HCT116 (cell line): ENCODE data around the gene CFAP300. TPM values are rescaled to one million over a fixed set of nuclear protein-coding genes. Genes with fewer than 3 reads are reported as not detected.
A peak's percentile ranks its signal among the peaks of the same experiment; 100 is the strongest.

ENCODE experiments used
- ATAC-seq: fragments of 200-7000 bp; cut with Tn5 transposase; 2 replicates; pipeline ENCODE4 v1.9.1; 2020; ENCODE audit warnings: mild to moderate bottlenecking, moderate library complexity
- BruUV-seq: library from RNA; stranded (reverse); fragments of 400-500 nt; replicated peaks from 2 replicates; lab custom pipeline; 2021; lab: Mats Ljungman, UMichigan
- CTCF ChIA-PET: fragments of 300-600 bp; sonication (Branson Sonifier 250); formaldehyde crosslinking; loops from one replicate; lab custom pipeline; 2021; ENCODE audit warnings: antibody characterized with exemption; lab: Charles Lee
- POLR2A ChIA-PET: fragments of 300-600, 350-600 bp; sonication (Branson Sonifier 250); formaldehyde crosslinking; loops from one replicate; lab custom pipeline; 2021; ENCODE audit warnings: antibody characterized with exemption; lab: Charles Lee
- RAD21 ChIA-PET, 2 experiments: fragments of 300-600 bp; sonication (Branson Sonifier 250); formaldehyde crosslinking; loops; one replicate each; lab custom pipeline; 2023; ENCODE audit warnings: low total read pairs in 2 of 2; ENCODE audit not compliant: uncharacterized antibody in 2 of 2, unreplicated experiment in 2 of 2, low non-redundant PET in 1 of 2; lab: Charles Lee
- DNase-seq: peaks from one replicate; pipeline ENCODE4 v3.0.0-alpha.2; 2010; ENCODE audit warnings: low read depth, low spot score
- H2AFZ ChIP-seq: fragments of 200-600 bp; shearing (Covaris generic), sonication (generic); 2 replicates; pipeline ENCODE4 v1.6.1; 2017; ENCODE audit warnings: low read depth, mixed run types, mixed read lengths, antibody characterized with exemption, low read length; ENCODE audit not compliant: poor library complexity, severe bottlenecking
- H3K27ac ChIP-seq: 2 replicates; pipeline ENCODE4 v1.5.1; 2012; ENCODE audit warnings: low read depth, low read length
- H3K27me3 ChIP-seq: fragments of 200-600 bp; sonication (generic); 2 replicates; pipeline ENCODE4 v1.6.1; 2016; ENCODE audit warnings: mixed run types, low read length, mixed read lengths; ENCODE audit not compliant: insufficient read depth
- H3K36me3 ChIP-seq, 2 experiments: fragments of 200-500 bp in 1 of 2; fragments of 200-600 bp in 1 of 2; sonication (Bioruptor generic) in 1 of 2; sonication (generic) in 1 of 2; 2 replicates each; pipeline versions ENCODE4 v1.5.1 to v1.6.1; 2014 to 2016; ENCODE audit warnings: low read length in 2 of 2, inconsistent platforms in 1 of 2, mixed read lengths in 1 of 2, mixed run types in 1 of 2; ENCODE audit not compliant: insufficient read depth in 2 of 2, control insufficient read depth in 1 of 2
- H3K4me1 ChIP-seq, 2 experiments: fragments of 200-600 bp in 1 of 2; sonication (generic) in 1 of 2; 2 replicates each; pipeline versions ENCODE4 v1.5.1 to v1.6.1; 2012 to 2017; ENCODE audit warnings: low read length in 2 of 2, inconsistent platforms in 1 of 2, mild to moderate bottlenecking in 1 of 2, mixed read lengths in 1 of 2, mixed run types in 1 of 2, moderate library complexity in 1 of 2; ENCODE audit not compliant: insufficient read depth in 2 of 2, control insufficient read depth in 1 of 2
- H3K4me2 ChIP-seq: fragments of 200-600 bp; sonication (generic); 2 replicates; pipeline ENCODE4 v1.6.1; 2017; ENCODE audit warnings: mixed run types, low read length, mixed read lengths
- H3K4me3 ChIP-seq, 2 experiments: fragments of 200-600 bp in 1 of 2; sonication (generic) in 1 of 2; replicated peaks in 1 of 2; 2 replicates each; pipeline ENCODE4 v1.5.1; 2011 to 2016; ENCODE audit warnings: low read length in 2 of 2, control low read depth in 1 of 2, low read depth in 1 of 2, mild to moderate bottlenecking in 1 of 2, mixed read lengths in 1 of 2, mixed run types in 1 of 2
- H3K79me2 ChIP-seq: fragments of 200-600 bp; sonication (generic); 2 replicates; pipeline ENCODE4 v1.6.1; 2017; ENCODE audit warnings: mild to moderate bottlenecking, mixed run types, low read length, moderate library complexity, mixed read lengths; ENCODE audit not compliant: insufficient read depth
- H3K9ac ChIP-seq: fragments of 200-600 bp; sonication (generic); 2 replicates; pipeline ENCODE4 v1.6.1; 2016; ENCODE audit warnings: low read length, mixed read lengths
- H3K9me2 ChIP-seq: fragments of 200-600 bp; sonication (generic), shearing (Covaris generic); 2 replicates; pipeline ENCODE4 v1.6.1; 2017; ENCODE audit warnings: mixed run types, mild to moderate bottlenecking, moderate library complexity; ENCODE audit not compliant: insufficient read depth
- H3K9me3 ChIP-seq, 2 experiments: fragments of 200-500 bp in 1 of 2; fragments of 200-600 bp in 1 of 2; sonication (Bioruptor generic) in 1 of 2; sonication (generic) in 1 of 2; 2 replicates each; pipeline ENCODE4 v1.6.1; 2014 to 2017; ENCODE audit warnings: low read length in 2 of 2, mixed read lengths in 2 of 2, inconsistent platforms in 1 of 2, low read depth in 1 of 2, mild to moderate bottlenecking in 1 of 2, mixed run types in 1 of 2, moderate library complexity in 1 of 2; ENCODE audit not compliant: control insufficient read depth in 1 of 2, insufficient read depth in 1 of 2
- H4K20me1 ChIP-seq: fragments of 200-600 bp; sonication (generic), shearing (Covaris generic); 2 replicates; pipeline ENCODE4 v1.6.1; 2017; ENCODE audit warnings: mixed run types, mild to moderate bottlenecking, moderate library complexity; ENCODE audit not compliant: insufficient read depth
- ATF3 ChIP-seq: IDR thresholded peaks from 2 replicates; pipeline ENCODE4 v1.6.1; 2012
- CEBPB ChIP-seq: IDR thresholded peaks from 2 replicates; pipeline ENCODE4 v1.6.1; 2012; ENCODE audit warnings: low read depth
- CTCF ChIP-seq, 3 experiments: fragments of 200-600 bp in 1 of 3; sonication (generic) in 1 of 3; IDR thresholded peaks in 2 of 3; conservative IDR thresholded peaks in 1 of 3; 2 replicates each; pipeline ENCODE4 v1.5.1; 2012 to 2017; ENCODE audit warnings: low read depth in 2 of 3, low read length in 2 of 3, antibody characterized with exemption in 1 of 3, borderline replicate concordance in 1 of 3, control low read depth in 1 of 3, mild to moderate bottlenecking in 1 of 3, mixed read lengths in 1 of 3, mixed run types in 1 of 3, moderate library complexity in 1 of 3; ENCODE audit not compliant: insufficient read depth in 1 of 3
- EGR1 ChIP-seq: IDR thresholded peaks from 2 replicates; pipeline ENCODE4 v1.6.1; 2012; ENCODE audit warnings: low read depth
- EZH2 ChIP-seq: fragments of 200-600 bp; sonication (generic); IDR thresholded peaks from 2 replicates; pipeline ENCODE4 v1.6.1; 2017; ENCODE audit warnings: antibody characterized with exemption, mixed run types
- EZH2phosphoT487 ChIP-seq: fragments of 200-600 bp; IDR thresholded peaks from 2 replicates; pipeline ENCODE4 v1.6.1; 2018; ENCODE audit warnings: antibody characterized with exemption, borderline replicate concordance
- JUND ChIP-seq: IDR thresholded peaks from 2 replicates; pipeline ENCODE4 v1.6.1; 2012
- POLR2AphosphoS5 ChIP-seq: IDR thresholded peaks from 2 replicates; pipeline ENCODE4 v1.6.1; 2011; ENCODE audit warnings: mild to moderate bottlenecking, low read depth, low read length, moderate library complexity
- SIN3A ChIP-seq: IDR thresholded peaks from 2 replicates; pipeline ENCODE4 v1.6.1; 2012; ENCODE audit warnings: low read depth
- SRF ChIP-seq: IDR thresholded peaks from 2 replicates; pipeline ENCODE4 v1.6.1; 2012; ENCODE audit warnings: low read depth
- TCF7L2 ChIP-seq: IDR thresholded peaks from 2 replicates; pipeline ENCODE4 v1.7.0; 2011; ENCODE audit warnings: borderline replicate concordance, inconsistent platforms; ENCODE audit not compliant: insufficient read depth, insufficient read length; ENCODE audit errors: extremely low read depth
- ZFX ChIP-seq: fragments of 450-650 bp; IDR thresholded peaks from 2 replicates; pipeline ENCODE4 v1.6.1; 2017
- intact Hi-C: fragments of 100-400 bp; cut with micrococcal nuclease; formaldehyde crosslinking; loops from 2 replicates; pipeline ENCODE4 v1.10.0; 2022
- total RNA-seq: library from RNA; stranded (reverse); gene quantifications from one replicate; pipeline ENCODE4 v1.2.1, GENCODE V29; 2021; ENCODE audit not compliant: unreplicated experiment

CFAP300 gene
- total RNA-seq, 1 experiment from 2014 or later, result not detected

- Histone ChIP-seq H3K4me1 (peaks cover 59 to 61% of the 10 kb centered on the region in 2 experiments), H3K9me2 (no peaks in the 10 kb centered on the region), H3K79me2 (peaks cover 100% of the 10 kb centered on the region), H3K4me3 (no peak overlapping the region), H3K27ac (peak overlapping the region; percentile 36; the same call in 1 of the 2 replicates), H2AFZ (no peak overlapping the region), H3K9ac (no peak overlapping the region), H3K36me3 (peaks cover 0 to 6% of the 10 kb centered on the region in 2 experiments; a peak in 1 of 4 replicates)
- ATAC-seq (0 out of 2 replicates have a peak, but pooled peaks have one; percentile 16), DNase-seq (no peak)
- RAD21 ChIA-PET, result no interaction called here
- TF ChIP-seq CTCF (IDR thresholded peaks at IDR 0.05 in 2 of 3, conservative IDR thresholded peaks at IDR 0.05 in 1 of 3; ENCODE audit: borderline replicate concordance in 1 of 3, insufficient read depth in 1 of 3, low read depth in 2 of 3, low read length in 2 of 3) (no peak), ATF3 (no peak), JUND (no peak), CEBPB (no peak), EZH2phosphoT487 (no peak), SIN3A (no peak), EGR1 (no peak), ZFX (no peak), TCF7L2 (no peak), SRF (no peak), POLR2AphosphoS5 (no peak), EZH2 (no peak)
- TF ChIP-seq, all 23 proteins: peak for 0
- POLR2A ChIA-PET, result interaction anchor here (0.7 kb wide), 1 partner anchor 68 kb away, joined by 4 read pairs; no protein-coding TSS in a partner anchor
- no peaks in the 10 kb centered on the region for H3K9me3 ChIP-seq
- no peaks in the 10 kb centered on the region for H3K27me3 ChIP-seq
- BruUV-seq, result no TSS peak
- peak overlapping the region; percentile 64 for H3K4me2 ChIP-seq
- H4K20me1 ChIP-seq, result no peaks in the 10 kb centered on the region
- intact Hi-C loops, result no loop called here
- CTCF ChIA-PET, result no interaction called here
These were observed 74.1 kb downstream of the CFAP300 start for GRCh38 chr11:102121329-102121728.

Other genes starting within 250 kb of the CFAP300 start
- gene CEP126, start 132.4 kb upstream of the CFAP300 start, total RNA-seq, result 2.0 TPM
- gene ANGPTL5, start 130.9 kb upstream of the CFAP300 start, total RNA-seq, result not detected
- 88.6 TPM for gene YAP1, start 63.0 kb downstream of the CFAP300 start, total RNA-seq